Measurements from ENCODE around the gene HMGCS2. TPM values are rescaled to one million over a fixed set of nuclear protein-coding genes. Genes with fewer than 3 reads are reported as not detected.

The HMGCS2 gene
- total and polyA plus RNA-seq, 2 experiments from 2014 or later: not detected

GRCh38 chr1:119795261-119796200 lies 26.8 kb upstream of the HMGCS2 start:
- Histone ChIP-seq H3K79me2 (ENCODE audit: insufficient read depth) (no peaks in the 10 kb centered on the region), H3K9me3 (ENCODE audit: low read depth) (no peaks in the 10 kb centered on the region), H3K4me2 (ENCODE audit: unreplicated experiment) (no peak overlapping the region), H3K4me3 (no peak overlapping the region), H3K36me3 (ENCODE audit: low read depth) (no peaks in the 10 kb centered on the region), H4K20me1 (ENCODE audit: insufficient read depth) (no peaks in the 10 kb centered on the region), H3K27me3 (replicated peaks; ENCODE audit: insufficient read depth) (no peaks in the 10 kb centered on the region), H3F3A (ENCODE audit: insufficient read depth) (no peaks in the 10 kb centered on the region), H3K27ac (no peak overlapping the region), H3K4me1 (ENCODE audit: insufficient read depth) (no peaks in the 10 kb centered on the region), H2AFZ (no peak overlapping the region), H3K9me2 (ENCODE audit: insufficient read depth) (no peaks in the 10 kb centered on the region), H3K9ac (no peak overlapping the region)
- no peak for TF ChIP-seq EZH2 (IDR thresholded peaks at IDR 0.05; ENCODE audit: insufficient read depth, poor library complexity, severe bottlenecking)
- TF ChIP-seq EZH2phosphoT487 (IDR thresholded peaks at IDR 0.05; ENCODE audit: insufficient read depth, low read depth): no peak
- in situ Hi-C loops (cut with MboI): no loop called here
- 70 to 71% methylated on average over 9 of the region's 9 CpGs for WGBS, 2 experiments (ENCODE audit: low coverage in 1 of 2, low lambda C conversion rate in 2 of 2, missing lambda C conversion rate in 2 of 2)
- no peak for DNase-seq

- no peaks in the 10 kb centered on the region for H3K79me2 ChIP-seq (ENCODE audit: insufficient read depth)
- in situ Hi-C loops (cut with MboI): no loop called here
- H3K4me2 ChIP-seq (ENCODE audit: unreplicated experiment): no peak overlapping the region
- H3K9ac ChIP-seq: no peak overlapping the region
- no peaks in the 10 kb centered on the region for H4K20me1 ChIP-seq (ENCODE audit: insufficient read depth)
- TF ChIP-seq EZH2phosphoT487 (IDR thresholded peaks at IDR 0.05; ENCODE audit: insufficient read depth, low read depth) (no peak), EZH2 (IDR thresholded peaks at IDR 0.05; ENCODE audit: insufficient read depth, poor library complexity, severe bottlenecking) (no peak)
- H3K27ac ChIP-seq: no peak overlapping the region
- 55 to 59% methylated on average over 3 of the region's 3 CpGs for whole genome bisulfite sequencing, 2 experiments (ENCODE audit: low coverage in 1 of 2, low lambda C conversion rate in 2 of 2, missing lambda C conversion rate in 2 of 2)
- H3K9me2 ChIP-seq (ENCODE audit: insufficient read depth): no peaks in the 10 kb centered on the region
- H3K4me3 ChIP-seq: no peak overlapping the region
- H3K27me3 ChIP-seq (replicated peaks; ENCODE audit: insufficient read depth): no peaks in the 10 kb centered on the region
- no peaks in the 10 kb centered on the region for H3K9me3 ChIP-seq (ENCODE audit: low read depth)
- H3F3A ChIP-seq (ENCODE audit: insufficient read depth): no peaks in the 10 kb centered on the region
- peak; percentile 7 for DNase-seq
- H3K36me3 ChIP-seq (ENCODE audit: low read depth): no peaks in the 10 kb centered on the region
- no peak overlapping the region for H2AFZ ChIP-seq
- H3K4me1 ChIP-seq (ENCODE audit: insufficient read depth): no peaks in the 10 kb centered on the region
Measured at GRCh38 chr1:119794876-119795240, 26.2 kb upstream of the HMGCS2 start.

- H3K27ac ChIP-seq: no peak overlapping the region
- 73 to 77% methylated on average over 8 of the region's 8 CpGs for WGBS, 2 experiments (ENCODE audit: low coverage in 1 of 2, low lambda C conversion rate in 2 of 2, missing lambda C conversion rate in 2 of 2)
- DNase-seq: no peak
Measured at GRCh38 chr1:119794230-119794875, 25.6 kb upstream of the HMGCS2 start.

GRCh38 chr1:119791377-119791776 lies 22.7 kb upstream of the HMGCS2 start:
- Histone ChIP-seq H4K20me1 (ENCODE audit: insufficient read depth) (no peaks in the 10 kb centered on the region), H3K4me2 (ENCODE audit: unreplicated experiment) (no peak overlapping the region), H3K27me3 (replicated peaks; ENCODE audit: insufficient read depth) (no peaks in the 10 kb centered on the region), H3K9me3 (ENCODE audit: low read depth) (no peaks in the 10 kb centered on the region), H3K36me3 (ENCODE audit: low read depth) (no peaks in the 10 kb centered on the region), H3K79me2 (ENCODE audit: insufficient read depth) (no peaks in the 10 kb centered on the region), H3K4me3 (no peak overlapping the region), H3F3A (ENCODE audit: insufficient read depth) (no peaks in the 10 kb centered on the region), H3K9ac (no peak overlapping the region), H3K27ac (no peak overlapping the region), H2AFZ (no peak overlapping the region), H3K9me2 (ENCODE audit: insufficient read depth) (no peaks in the 10 kb centered on the region), H3K4me1 (ENCODE audit: insufficient read depth) (peaks cover 12% of the 10 kb centered on the region; the same call in 1 of the 2 replicates)
- DNase-seq: no peak
- TF ChIP-seq EZH2 (IDR thresholded peaks at IDR 0.05; ENCODE audit: insufficient read depth, poor library complexity, severe bottlenecking): no peak
- no peak for TF ChIP-seq EZH2phosphoT487 (IDR thresholded peaks at IDR 0.05; ENCODE audit: insufficient read depth, low read depth)
- in situ Hi-C loops (cut with MboI): no loop called here
- 92 to 96% methylated on average over 4 of the region's 4 CpGs for WGBS, 2 experiments (ENCODE audit: low coverage in 1 of 2, low lambda C conversion rate in 2 of 2, missing lambda C conversion rate in 2 of 2)

More at GRCh38 chr1:119794230-119794875, 25.6 kb upstream of the HMGCS2 start:
- H3K4me1 ChIP-seq (ENCODE audit: insufficient read depth): no peaks in the 10 kb centered on the region
- in situ Hi-C loops (cut with MboI): no loop called here
- H3K27me3 ChIP-seq (replicated peaks; ENCODE audit: insufficient read depth): no peaks in the 10 kb centered on the region
- H2AFZ ChIP-seq: no peak overlapping the region
- no peaks in the 10 kb centered on the region for H3K79me2 ChIP-seq (ENCODE audit: insufficient read depth)
- no peaks in the 10 kb centered on the region for H4K20me1 ChIP-seq (ENCODE audit: insufficient read depth)
- no peak overlapping the region for H3K4me3 ChIP-seq
- H3K36me3 ChIP-seq (ENCODE audit: low read depth): no peaks in the 10 kb centered on the region
- H3K4me2 ChIP-seq (ENCODE audit: unreplicated experiment): no peak overlapping the region
- H3F3A ChIP-seq (ENCODE audit: insufficient read depth): no peaks in the 10 kb centered on the region
- TF ChIP-seq EZH2phosphoT487 (IDR thresholded peaks at IDR 0.05; ENCODE audit: insufficient read depth, low read depth) (no peak), EZH2 (IDR thresholded peaks at IDR 0.05; ENCODE audit: insufficient read depth, poor library complexity, severe bottlenecking) (no peak)
- H3K9ac ChIP-seq: no peak overlapping the region
- no peaks in the 10 kb centered on the region for H3K9me3 ChIP-seq (ENCODE audit: low read depth)
- no peaks in the 10 kb centered on the region for H3K9me2 ChIP-seq (ENCODE audit: insufficient read depth)
